Pulmonary artery endothelial cell (primary cell): ENCODE measurements around the gene KIF25. TPM values are rescaled to one million over a fixed set of nuclear protein-coding genes. Genes with fewer than 3 reads are reported as not detected.

Source experiments
- DNase-seq: peaks from one replicate; pipeline ENCODE4 v3.0.0-alpha.2; 2011; ENCODE audit warnings: low read depth, low spot score
- total RNA-seq: library from RNA; depleted of rRNA; stranded (reverse); fragments of >200 nt; gene quantifications from 2 replicates; pipeline ENCODE4 v1.2.3, GENCODE V29; 2014

KIF25 gene
- total RNA-seq, 1 donor from 2014 or later = not detected

DNA sequence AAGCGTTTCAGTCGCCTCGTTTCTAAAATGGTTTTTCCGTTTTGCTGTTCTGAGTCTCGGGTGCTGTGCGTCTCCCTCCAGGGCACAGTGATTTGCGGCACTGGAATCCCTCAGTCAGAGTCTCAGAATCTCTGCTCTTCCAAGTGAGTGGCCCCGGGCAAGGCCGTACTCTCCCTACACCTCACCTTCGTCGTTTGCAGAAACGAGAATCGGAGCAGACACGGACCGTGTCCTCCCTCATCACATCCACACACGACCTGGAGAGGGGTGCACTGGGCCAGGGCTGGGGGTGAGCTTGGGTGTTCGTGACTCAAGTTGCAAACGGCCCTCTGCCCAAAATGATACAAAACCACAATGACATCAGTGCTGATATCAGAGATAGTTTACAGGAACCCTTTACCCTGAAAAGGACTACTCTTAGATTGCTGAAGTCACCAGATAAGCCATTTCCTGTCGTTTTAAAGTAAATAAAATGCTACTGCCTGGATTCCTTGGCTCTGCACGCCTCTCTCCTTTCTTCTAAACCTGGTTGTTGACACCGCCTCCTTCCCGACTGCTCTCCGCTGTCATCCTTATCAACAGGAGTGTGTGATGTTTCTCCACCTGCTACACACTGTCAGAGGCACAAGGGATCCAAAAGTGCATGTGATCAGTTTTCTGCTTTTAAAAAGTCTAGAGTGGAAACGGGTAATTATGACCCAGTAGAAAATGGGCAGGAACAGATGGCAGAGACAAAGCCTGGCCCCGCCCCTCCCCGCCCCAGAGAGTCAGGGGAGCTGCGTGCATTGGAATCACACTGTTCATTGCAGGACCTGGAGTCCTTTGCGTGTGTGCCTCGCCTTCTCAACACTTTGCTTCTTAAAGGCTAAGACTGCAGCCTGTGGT, 38.4 kb downstream of the KIF25 start:
- DNase-seq = no peak

DNA sequence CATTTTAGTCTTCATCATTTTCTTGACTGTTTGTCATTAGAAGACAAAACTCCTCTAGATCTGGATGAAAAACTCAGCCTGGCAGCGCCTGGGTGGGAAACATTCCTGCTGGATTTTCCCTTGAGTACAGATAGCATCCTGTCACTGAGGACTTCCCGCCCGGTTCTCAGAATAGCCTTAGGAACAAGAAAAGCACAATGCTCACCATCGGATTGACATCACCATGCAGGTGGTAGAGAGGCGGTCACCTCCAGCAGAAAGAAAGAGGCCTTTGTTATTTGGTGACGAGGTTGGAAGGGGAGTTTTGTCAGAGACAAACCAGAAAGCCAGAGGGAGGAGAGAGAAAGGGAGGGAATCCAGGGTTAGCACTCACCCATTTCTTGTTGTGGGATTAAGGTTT, 39.8 kb downstream of the KIF25 start:
- no peak for DNase-seq

GRCh38 chr6:168037856-168038255, 40.4 kb downstream of the KIF25 start:
- no peak for DNase-seq

- no peak for DNase-seq
Observed at GRCh38 chr6:168038576-168039140, 41.2 kb downstream of the KIF25 start.

- no peak for DNase-seq
Observed at GRCh38 chr6:168039301-168039700, 41.8 kb downstream of the KIF25 start.

- DNase-seq = no peak
Observed at GRCh38 chr6:168039849-168040248, 42.4 kb downstream of the KIF25 start.

DNA sequence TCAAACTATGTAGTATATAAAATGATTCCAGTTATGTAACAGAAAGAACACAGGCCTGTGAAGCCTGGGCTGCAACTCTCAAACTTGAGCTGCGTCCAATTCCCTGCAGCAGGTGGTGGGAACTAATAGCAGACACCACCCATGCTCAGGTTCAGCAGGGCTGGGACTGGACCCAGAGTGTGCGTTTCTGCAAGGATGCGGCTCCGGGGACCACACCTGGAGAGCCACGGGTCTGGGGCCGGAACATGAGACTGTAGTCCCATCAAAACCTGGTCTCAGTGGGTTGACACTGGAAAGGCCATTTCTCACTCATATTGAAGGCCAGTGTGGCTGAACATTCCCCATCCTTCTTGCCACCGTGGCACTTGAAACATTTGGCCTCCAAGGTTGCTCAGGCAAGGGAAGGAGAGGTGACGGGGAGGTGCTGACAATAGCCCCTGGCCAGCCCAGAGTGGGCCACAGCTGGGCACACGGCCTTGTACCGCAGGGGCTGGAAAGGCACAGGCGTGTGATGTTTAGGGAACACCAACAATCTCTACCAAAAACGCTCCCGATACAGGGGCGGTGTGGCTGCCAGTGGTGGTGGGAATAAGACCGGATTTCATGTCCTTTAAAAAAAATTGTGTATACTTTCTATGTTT, 43.5 kb downstream of the KIF25 start:
- DNase-seq = no peak

- DNase-seq = no peak
Observed at GRCh38 chr6:168041928-168042327, 44.5 kb downstream of the KIF25 start.

DNA sequence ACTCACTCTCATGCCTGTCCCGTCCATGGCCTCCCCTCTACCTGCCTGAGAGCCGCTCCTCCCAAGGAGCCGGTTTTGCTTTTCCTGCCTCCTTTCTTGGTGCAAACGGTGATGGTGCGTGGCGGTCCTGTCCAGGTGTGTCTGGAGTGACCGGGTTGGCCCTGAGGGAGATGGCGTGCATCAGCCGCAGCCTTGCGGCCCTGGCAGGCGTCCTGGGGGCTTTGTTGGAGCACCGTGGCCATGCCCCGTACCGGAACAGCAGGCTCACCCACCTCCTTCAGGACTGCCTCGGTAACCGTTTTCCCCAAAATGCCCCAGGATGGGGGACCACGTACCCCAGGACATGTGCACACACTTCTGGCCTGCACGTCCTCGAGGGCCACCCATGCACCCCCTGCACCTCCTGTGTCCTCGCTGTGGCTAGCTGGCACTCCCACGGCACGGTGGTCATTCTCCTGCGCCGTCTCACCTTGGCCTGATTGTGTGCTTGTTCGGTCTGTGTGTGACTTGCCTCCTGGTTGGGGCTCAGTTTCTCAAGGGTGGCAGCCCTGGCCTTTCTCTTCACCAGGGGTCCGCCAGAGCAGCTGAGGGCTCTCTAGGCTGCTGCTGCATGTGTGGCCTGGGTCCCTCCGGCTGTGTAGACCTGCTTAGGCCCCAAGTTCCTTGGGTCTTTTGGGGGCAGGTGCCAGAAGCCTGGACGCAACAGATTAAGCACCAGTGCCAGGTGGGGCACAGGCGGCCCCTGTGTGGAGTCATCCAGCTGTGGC, 45.1 kb downstream of the KIF25 start:
- no peak for DNase-seq

- no peak for DNase-seq
Observed at GRCh38 chr6:168043193-168043847, 45.8 kb downstream of the KIF25 start.

- no peak for DNase-seq
Observed at GRCh38 chr6:168043848-168044415, 46.5 kb downstream of the KIF25 start.

DNA sequence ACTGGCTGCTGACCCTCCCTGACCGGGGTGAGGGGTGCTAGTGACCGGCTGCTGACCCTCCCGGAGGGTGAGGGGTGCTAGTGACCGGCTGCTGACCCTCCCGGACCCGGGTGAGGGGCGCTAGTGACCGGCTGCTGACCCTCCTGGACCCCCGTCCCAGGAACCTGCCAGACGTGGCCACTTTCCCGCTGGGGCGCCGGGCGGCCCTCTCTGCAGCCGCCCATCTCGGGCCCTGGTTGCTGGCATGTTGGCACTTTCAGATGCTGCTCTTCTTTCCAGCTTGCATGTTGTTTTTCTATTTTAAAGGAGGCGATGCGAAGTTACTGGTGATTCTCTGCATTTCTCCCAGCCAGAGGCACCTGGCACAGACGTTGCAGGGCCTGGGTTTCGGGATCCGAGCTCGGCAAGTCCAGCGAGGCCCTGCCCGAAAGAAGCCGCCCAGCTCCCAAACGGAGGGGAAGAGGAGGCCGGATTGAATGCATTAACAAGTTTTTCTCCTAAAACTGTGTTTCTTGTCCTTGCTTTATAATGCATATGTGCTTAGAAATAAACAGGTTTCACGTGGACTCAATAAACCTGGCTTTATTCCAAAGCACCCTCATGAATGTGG, 47.2 kb downstream of the KIF25 start:
- DNase-seq = no peak

GRCh38 chr6:168045141-168045691, 47.7 kb downstream of the KIF25 start:
- no peak for DNase-seq

GRCh38 chr6:168045706-168046620, 48.5 kb downstream of the KIF25 start:
- no peak for DNase-seq

GRCh38 chr6:168046696-168047095, 49.2 kb downstream of the KIF25 start:
- DNase-seq = no peak

DNA sequence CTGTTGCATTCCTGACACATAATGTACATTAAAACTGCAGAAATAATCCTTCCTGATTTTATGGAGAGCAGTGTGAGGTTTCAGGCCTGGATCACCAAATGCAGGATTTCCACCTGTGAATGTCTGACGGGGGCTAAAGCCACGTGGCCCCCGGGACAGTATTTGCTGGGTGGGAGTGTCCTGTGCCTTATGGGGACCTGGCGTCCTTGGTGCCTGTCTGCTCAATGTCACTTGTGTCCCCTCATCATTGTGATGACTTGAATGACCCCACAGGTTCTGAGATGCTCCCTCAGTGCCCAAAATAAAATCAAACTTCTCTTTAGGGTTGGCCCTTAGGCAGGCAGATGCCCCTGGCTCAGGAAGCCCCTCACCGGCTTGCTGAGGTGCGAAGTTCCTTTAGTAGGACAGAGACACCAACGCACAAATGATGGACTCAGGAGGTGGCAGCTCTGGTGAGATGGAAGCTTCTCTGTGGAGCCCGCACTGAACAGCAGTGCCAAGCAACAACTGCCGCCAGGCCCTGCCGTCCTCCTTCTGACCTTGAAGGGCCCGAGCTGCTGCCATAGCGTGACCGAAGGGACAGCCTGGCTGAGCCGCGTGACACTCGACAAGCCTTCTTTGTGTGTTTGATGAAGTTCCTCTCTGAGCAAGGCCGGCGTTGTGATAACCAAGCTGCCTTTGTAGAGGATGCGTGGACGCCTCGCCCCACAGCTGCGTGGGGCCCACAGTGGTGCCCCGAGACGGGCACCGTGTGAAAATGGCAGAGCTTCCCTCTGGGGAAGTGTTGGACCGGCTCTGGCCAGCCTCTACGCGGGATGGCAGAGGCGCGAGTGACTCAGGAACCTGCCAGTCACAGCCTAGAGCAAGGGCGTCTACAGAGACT, 50.6 kb downstream of the KIF25 start:
- no peak for DNase-seq

DNA sequence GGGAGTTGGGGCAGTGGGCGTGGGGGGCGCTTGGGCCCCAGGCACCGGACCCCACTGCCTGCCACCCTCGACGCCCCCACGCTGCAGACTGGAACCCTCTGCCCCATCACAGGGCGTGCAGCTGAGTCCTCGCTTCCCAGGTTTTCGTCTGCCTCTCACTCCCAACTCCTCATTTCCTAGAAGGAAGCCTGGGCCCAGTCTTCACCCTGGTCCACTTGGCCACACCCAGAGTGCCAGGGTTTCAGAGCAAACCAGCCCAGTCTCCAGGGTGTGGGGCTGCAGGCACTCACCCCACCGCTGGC, 51.2 kb downstream of the KIF25 start:
- no peak for DNase-seq

GRCh38 chr6:168049277-168049676, 51.8 kb downstream of the KIF25 start:
- no peak for DNase-seq
